ENCODE data around the gene BANF2. TPM values are rescaled to one million over a fixed set of nuclear protein-coding genes. Genes with fewer than 3 reads are reported as not detected.

Gene BANF2
- total RNA-seq, 1 experiment from 2014 or later = not detected

DNA sequence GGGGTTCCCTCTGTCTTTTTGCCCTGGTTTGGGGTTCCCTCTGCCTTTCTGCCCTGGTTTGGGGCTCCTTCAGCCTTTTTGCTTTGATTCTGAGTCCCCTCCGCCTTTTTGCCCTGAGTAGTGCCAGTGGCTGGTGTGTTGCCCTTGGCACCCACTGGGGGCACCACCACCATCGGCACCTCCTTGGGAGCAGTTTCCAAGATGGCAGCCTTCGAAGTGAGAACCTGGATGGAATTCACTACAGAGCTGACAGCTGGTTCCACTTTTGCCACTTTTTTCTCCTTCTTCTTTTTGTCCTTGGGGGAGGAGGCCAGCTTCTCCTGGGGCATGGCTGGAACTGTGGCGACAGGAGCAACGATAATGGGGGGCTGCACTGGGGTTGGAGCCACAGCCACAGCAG is 40.0 kb upstream of the BANF2 start:
- no peaks in the 10 kb centered on the region for H3K23me2 ChIP-seq (ENCODE audit: insufficient read length, low read depth, low read length, poor library complexity, severe bottlenecking)
- H3K79me1 ChIP-seq (ENCODE audit: insufficient read depth, low read depth, low read length, poor library complexity, severe bottlenecking) = no peaks in the 10 kb centered on the region
- H3K9ac ChIP-seq (ENCODE audit: extremely low read depth, insufficient read length, low read length) = no peak overlapping the region
- H3K27ac ChIP-seq (ENCODE audit: insufficient read length, low read depth, low read length) = no peak overlapping the region
- no peak overlapping the region for H3K14ac ChIP-seq (ENCODE audit: insufficient read depth, low read length)
- no peak overlapping the region for H2BK20ac ChIP-seq (ENCODE audit: low read depth, low read length, poor library complexity, severe bottlenecking)
- Mint-ChIP-seq H3K4me1 (peaks cover 42 to 54% of the 10 kb centered on the region in 2 experiments), H3K27ac (no peak overlapping the region), H3K9me3 (peaks cover 11 to 22% of the 10 kb centered on the region in 2 experiments), H3K36me3 (ENCODE audit: insufficient read depth in 1 of 3, low read depth in 3 of 3) (peaks cover 40 to 49% (median 42%) of the 10 kb centered on the region in 3 experiments), H3K27me3 (ENCODE audit: low read depth) (no peaks in the 10 kb centered on the region; the same call in 1 of the 2 replicates), H3K4me3 (no peak overlapping the region; a peak in 1 of 5 replicates)
- no peak overlapping the region for H4K91ac ChIP-seq (ENCODE audit: insufficient read length, low read depth, low read length)
- no peak overlapping the region for H3K56ac ChIP-seq (ENCODE audit: insufficient read length, low read depth, low read length)
- TF ChIP-seq, protein P1, sequence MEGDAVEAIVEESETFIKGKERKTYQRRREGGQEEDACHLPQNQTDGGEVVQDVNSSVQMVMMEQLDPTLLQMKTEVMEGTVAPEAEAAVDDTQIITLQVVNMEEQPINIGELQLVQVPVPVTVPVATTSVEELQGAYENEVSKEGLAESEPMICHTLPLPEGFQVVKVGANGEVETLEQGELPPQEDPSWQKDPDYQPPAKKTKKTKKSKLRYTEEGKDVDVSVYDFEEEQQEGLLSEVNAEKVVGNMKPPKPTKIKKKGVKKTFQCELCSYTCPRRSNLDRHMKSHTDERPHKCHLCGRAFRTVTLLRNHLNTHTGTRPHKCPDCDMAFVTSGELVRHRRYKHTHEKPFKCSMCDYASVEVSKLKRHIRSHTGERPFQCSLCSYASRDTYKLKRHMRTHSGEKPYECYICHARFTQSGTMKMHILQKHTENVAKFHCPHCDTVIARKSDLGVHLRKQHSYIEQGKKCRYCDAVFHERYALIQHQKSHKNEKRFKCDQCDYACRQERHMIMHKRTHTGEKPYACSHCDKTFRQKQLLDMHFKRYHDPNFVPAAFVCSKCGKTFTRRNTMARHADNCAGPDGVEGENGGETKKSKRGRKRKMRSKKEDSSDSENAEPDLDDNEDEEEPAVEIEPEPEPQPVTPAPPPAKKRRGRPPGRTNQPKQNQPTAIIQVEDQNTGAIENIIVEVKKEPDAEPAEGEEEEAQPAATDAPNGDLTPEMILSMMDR (conservative IDR thresholded peaks at IDR 0.05) = peak; percentile 40; the same call in 2 of the 3 replicates
- H3T11ph ChIP-seq (ENCODE audit: low read length) = no peak overlapping the region
- H3K27me3 ChIP-seq (ENCODE audit: insufficient read depth, low read length) = no peaks in the 10 kb centered on the region
- no peaks in the 10 kb centered on the region for H4K20me1 ChIP-seq (ENCODE audit: control insufficient read depth, insufficient read depth, insufficient read length)
- H3K9me3 ChIP-seq (ENCODE audit: control insufficient read depth, low read depth, low read length) = no peaks in the 10 kb centered on the region
- H4K8ac ChIP-seq (replicated peaks; ENCODE audit: insufficient read length, low read depth, low read length) = no peak overlapping the region
- H3K4me2 ChIP-seq (ENCODE audit: insufficient read depth, insufficient read length, low read length) = no peak overlapping the region
- no peak overlapping the region for H3K18ac ChIP-seq (ENCODE audit: insufficient read length, low read depth, low read length)
- peaks cover 2% of the 10 kb centered on the region for H3K4me1 ChIP-seq (ENCODE audit: insufficient read depth, low read length)
- H2AFZ ChIP-seq (ENCODE audit: low read length) = no peak overlapping the region
- H3K4ac ChIP-seq (ENCODE audit: low read depth, low read length) = no peak overlapping the region
- no peak overlapping the region for H2BK5ac ChIP-seq (ENCODE audit: insufficient read length, low read length)
- no peak overlapping the region for H3K23ac ChIP-seq (ENCODE audit: insufficient read length, low read depth, low read length)
- no peak overlapping the region for H2BK15ac ChIP-seq (ENCODE audit: low read depth, low read length)
- H3K79me2 ChIP-seq (ENCODE audit: insufficient read depth, low read length) = peaks cover 26% of the 10 kb centered on the region; the same call in 1 of the 2 replicates
- no peak overlapping the region for H2BK12ac ChIP-seq (ENCODE audit: insufficient read length, low read depth, low read length)
- no peak overlapping the region for H2BK120ac ChIP-seq (ENCODE audit: low read depth, low read length, poor library complexity, severe bottlenecking)
- H2AK5ac ChIP-seq (ENCODE audit: insufficient read length, low read length) = no peak overlapping the region
- H4K5ac ChIP-seq (ENCODE audit: insufficient read length, low read depth, low read length) = no peak overlapping the region
- WGBS (ENCODE audit: extremely low coverage, insufficient read length, low lambda C conversion rate) = no CpG with 5 or more reads among the region's 5 CpGs
- no peak for DNase-seq
